ENCODE data around the gene ICAM2. TPM values are rescaled to one million over a fixed set of nuclear protein-coding genes. Genes with fewer than 3 reads are reported as not detected.

Gene ICAM2
- total and polyA plus RNA-seq, 2 donors (not counting 1 experiment from before 2014, with no cell fraction given): 48.7 to 149 TPM

DNA sequence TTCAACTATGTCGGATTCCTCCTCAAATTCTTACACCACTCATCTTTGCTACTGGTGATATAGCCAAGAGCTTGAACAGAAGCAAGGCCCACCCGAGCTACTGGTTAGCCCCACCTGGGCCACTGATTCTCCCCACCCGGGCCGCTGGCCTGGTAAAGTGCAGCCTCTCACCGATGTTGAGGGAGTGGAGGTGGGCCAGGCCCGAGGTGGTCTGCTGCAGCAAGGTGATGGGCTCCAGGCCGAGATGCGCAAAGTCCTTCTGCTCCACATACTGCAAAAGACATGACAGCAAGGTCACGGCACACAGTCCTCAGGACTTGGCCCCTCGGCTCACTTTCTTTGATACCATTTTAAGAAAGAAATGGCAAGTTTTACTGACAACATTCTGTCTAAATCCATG lies 32.7 kb upstream of the ICAM2 start:
- Histone ChIP-seq H3K4me2 (replicated peaks; ENCODE audit: low read depth, low read length, poor library complexity, severe bottlenecking) (no peak overlapping the region), H3K27me3 (replicated peaks in 1 of 4; ENCODE audit: control extremely low read depth in 1 of 4, control insufficient read depth in 3 of 4, insufficient read depth in 4 of 4, low read length in 3 of 4) (no peaks in the 10 kb centered on the region), H3K4me1 (ENCODE audit: control insufficient read depth in 2 of 2, insufficient read depth in 2 of 2, low read length in 2 of 2) (peaks cover 12 to 22% of the 10 kb centered on the region in 2 donors), H3K4me3 (ENCODE audit: control extremely low read depth in 1 of 5, extremely low read depth in 1 of 5, insufficient read depth in 1 of 5, low read depth in 2 of 5, low read length in 4 of 5) (no peak overlapping the region), H3K9me3 (ENCODE audit: control extremely low read depth in 1 of 3, control insufficient read depth in 2 of 3, insufficient read depth in 1 of 3, low read length in 2 of 3) (no peaks in the 10 kb centered on the region), H3K79me2 (ENCODE audit: control insufficient read depth, insufficient read depth, low read length) (no peaks in the 10 kb centered on the region), H4K20me1 (ENCODE audit: control insufficient read depth, insufficient read depth, low read length, poor library complexity, severe bottlenecking) (no peaks in the 10 kb centered on the region), H3K9ac (ENCODE audit: low read length) (no peak overlapping the region), H2AFZ (ENCODE audit: insufficient read depth, low read depth, low read length, poor library complexity, severe bottlenecking) (no peak overlapping the region), H3K27ac (ENCODE audit: low read length in 2 of 2) (no peak overlapping the region), H3K36me3 (replicated peaks in 1 of 2; ENCODE audit: control extremely low read depth in 1 of 2, control insufficient read depth in 1 of 2, extremely low read depth in 1 of 2, insufficient read depth in 2 of 2, low read length in 1 of 2) (peaks cover 0 to 12% of the 10 kb centered on the region in 2 experiments)
- no peak for DNase-seq
- intact Hi-C loops (cut with micrococcal nuclease): no loop called here
- Mint-ChIP-seq H3K27me3 (no peaks in the 10 kb centered on the region), H3K27ac (no peak overlapping the region), H3K9me3 (ENCODE audit: insufficient read depth) (no peaks in the 10 kb centered on the region), H3K4me3 (no peak overlapping the region), H3K4me1 (peaks cover 19% of the 10 kb centered on the region)
- TF ChIP-seq EZH2 (IDR thresholded peaks at IDR 0.05; ENCODE audit: borderline replicate concordance, insufficient read depth, low read depth, low read length, poor library complexity, severe bottlenecking) (no peak), CTCF (IDR thresholded peaks at IDR 0.05) (no peak)
- ChIA-PET POLR2A (no interaction called here), CTCF (interaction anchor here (0.6 to 1.9 kb wide), 3 partner anchors 25 to 80 kb away, joined by 3 to 11 read pairs (median 5); no protein-coding TSS in a partner anchor)
- 100% methylated on average over 6 of the region's 10 CpGs for WGBS (ENCODE audit: insufficient coverage)
- no peak for ATAC-seq (ENCODE audit: low read depth)

DNA sequence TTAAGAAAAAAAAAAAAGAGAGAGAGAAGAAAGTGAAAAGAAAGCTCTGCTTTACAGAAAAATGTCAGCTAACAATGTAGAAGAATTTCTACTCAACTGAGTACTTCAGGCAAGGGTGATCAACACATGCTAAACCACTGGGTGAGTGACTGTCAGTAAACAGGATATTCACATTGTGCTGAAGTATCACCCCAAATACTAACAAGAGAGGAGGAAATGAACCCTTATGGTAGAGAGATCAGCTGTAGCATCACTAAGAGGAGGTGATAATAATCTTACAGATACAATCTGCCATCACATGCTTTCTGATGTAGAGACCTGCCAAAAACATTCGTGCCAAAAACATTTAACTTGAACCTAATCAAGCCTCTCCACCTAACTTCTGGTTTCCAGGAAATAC lies 30.7 kb upstream of the ICAM2 start:
- H3K4me3 ChIP-seq (ENCODE audit: control extremely low read depth in 1 of 5, extremely low read depth in 1 of 5, insufficient read depth in 1 of 5, low read depth in 2 of 5, low read length in 4 of 5): no peak overlapping the region
- intact Hi-C loops (cut with micrococcal nuclease): no loop called here
- peaks cover 5 to 13% of the 10 kb centered on the region in 2 donors for H3K4me1 ChIP-seq (ENCODE audit: control insufficient read depth in 2 of 2, insufficient read depth in 2 of 2, low read length in 2 of 2)
- ChIA-PET CTCF (interaction anchor here (1.4 to 2.7 kb wide), 2 partner anchors 22 to 82 kb away, joined by 6 to 10 read pairs; no protein-coding TSS in a partner anchor), POLR2A (no interaction called here)
- TF ChIP-seq EZH2 (IDR thresholded peaks at IDR 0.05; ENCODE audit: borderline replicate concordance, insufficient read depth, low read depth, low read length, poor library complexity, severe bottlenecking): no peak
- ATAC-seq (ENCODE audit: low read depth) (no peak), DNase-seq (no peak)
- no peaks in the 10 kb centered on the region for H3K27me3 Mint-ChIP-seq
- no peak overlapping the region for H2AFZ ChIP-seq (ENCODE audit: insufficient read depth, low read depth, low read length, poor library complexity, severe bottlenecking)
- H3K27ac Mint-ChIP-seq: no peak overlapping the region
- no peaks in the 10 kb centered on the region for H3K9me3 Mint-ChIP-seq (ENCODE audit: insufficient read depth)
- H3K27ac ChIP-seq (ENCODE audit: low read length in 2 of 2): no peak overlapping the region
- no peak overlapping the region for H3K9ac ChIP-seq (ENCODE audit: low read length)
- no peaks in the 10 kb centered on the region for H3K9me3 ChIP-seq (ENCODE audit: control extremely low read depth in 1 of 3, control insufficient read depth in 2 of 3, insufficient read depth in 1 of 3, low read length in 2 of 3)
- peaks cover 0 to 16% of the 10 kb centered on the region in 2 experiments for H3K36me3 ChIP-seq (replicated peaks in 1 of 2; ENCODE audit: control extremely low read depth in 1 of 2, control insufficient read depth in 1 of 2, extremely low read depth in 1 of 2, insufficient read depth in 2 of 2, low read length in 1 of 2)
- H3K4me2 ChIP-seq (replicated peaks; ENCODE audit: low read depth, low read length, poor library complexity, severe bottlenecking): no peak overlapping the region
- no peaks in the 10 kb centered on the region for H4K20me1 ChIP-seq (ENCODE audit: control insufficient read depth, insufficient read depth, low read length, poor library complexity, severe bottlenecking)
- no peaks in the 10 kb centered on the region for H3K79me2 ChIP-seq (ENCODE audit: control insufficient read depth, insufficient read depth, low read length)
- peaks cover 10% of the 10 kb centered on the region for H3K4me1 Mint-ChIP-seq
- H3K27me3 ChIP-seq (replicated peaks in 1 of 4; ENCODE audit: control extremely low read depth in 1 of 4, control insufficient read depth in 3 of 4, insufficient read depth in 4 of 4, low read length in 3 of 4): no peaks in the 10 kb centered on the region
- no peak overlapping the region for H3K4me3 Mint-ChIP-seq
- 78% methylated on average over 1 of the region's 1 CpG for WGBS (ENCODE audit: insufficient coverage)
